H9 (cell line): ENCODE data around the gene DIAPH2. TPM values are rescaled to one million over a fixed set of nuclear protein-coding genes. Genes with fewer than 3 reads are reported as not detected.

Experiments used
- DNase-seq: peaks from one replicate; pipeline ENCODE4 v3.0.0-alpha.2; 2017
- H2AFZ ChIP-seq: one replicate; pipeline ENCODE4 v1.6.1; 2013; ENCODE audit warnings: mild to moderate bottlenecking, low read length, control low read depth, moderate library complexity
- H2AK5ac ChIP-seq: 2 replicates; pipeline ENCODE4 v1.6.1; 2013; ENCODE audit warnings: low read length, control low read depth, mixed read lengths; ENCODE audit not compliant: insufficient read length
- H2BK120ac ChIP-seq: one replicate; pipeline ENCODE4 v1.6.1; 2013; ENCODE audit warnings: low read depth, mild to moderate bottlenecking, low read length, control low read depth, inconsistent platforms; ENCODE audit not compliant: poor library complexity, severe bottlenecking
- H2BK12ac ChIP-seq: 2 replicates; pipeline ENCODE4 v1.6.1; 2013; ENCODE audit warnings: low read length, control low read depth, mixed read lengths, low read depth; ENCODE audit not compliant: insufficient read length
- H2BK15ac ChIP-seq: 2 replicates; pipeline ENCODE4 v1.6.1; 2013; ENCODE audit warnings: low read depth, low read length, control low read depth
- H2BK20ac ChIP-seq: one replicate; pipeline ENCODE4 v1.6.1; 2013; ENCODE audit warnings: low read depth, mild to moderate bottlenecking, low read length, control low read depth, inconsistent platforms; ENCODE audit not compliant: poor library complexity, severe bottlenecking
- H2BK5ac ChIP-seq: 2 replicates; pipeline ENCODE4 v1.6.1; 2013; ENCODE audit warnings: low read length, control low read depth, mixed read lengths; ENCODE audit not compliant: insufficient read length
- H3K14ac ChIP-seq: 2 replicates; pipeline ENCODE4 v1.6.1; 2013; ENCODE audit warnings: low read length, control low read depth; ENCODE audit not compliant: insufficient read depth
- H3K18ac ChIP-seq: 2 replicates; pipeline ENCODE4 v1.6.1; 2013; ENCODE audit warnings: low read depth, mild to moderate bottlenecking, mixed read lengths, low read length, control low read depth; ENCODE audit not compliant: insufficient read length
- H3K23ac ChIP-seq: 2 replicates; pipeline ENCODE4 v1.6.1; 2013; ENCODE audit warnings: low read length, control low read depth, mixed read lengths, low read depth; ENCODE audit not compliant: insufficient read length
- H3K23me2 ChIP-seq: 2 replicates; pipeline ENCODE4 v1.6.1; 2013; ENCODE audit warnings: low read depth, mild to moderate bottlenecking, mixed read lengths, low read length, control low read depth; ENCODE audit not compliant: insufficient read length, poor library complexity, severe bottlenecking
- H3K27ac ChIP-seq: 2 replicates; pipeline ENCODE4 v1.5.1; 2013; ENCODE audit warnings: low read length, control low read depth, mixed read lengths, low read depth; ENCODE audit not compliant: insufficient read length
- H3K27me3 ChIP-seq: 2 replicates; pipeline ENCODE4 v1.6.1; 2013; ENCODE audit warnings: low read length, control low read depth, inconsistent platforms; ENCODE audit not compliant: insufficient read depth
- H3K4ac ChIP-seq: 2 replicates; pipeline ENCODE4 v1.6.1; 2013; ENCODE audit warnings: low read depth, mild to moderate bottlenecking, control low read depth, inconsistent platforms, low read length, moderate library complexity
- H3K4me1 ChIP-seq: 2 replicates; pipeline ENCODE4 v1.6.1; 2013; ENCODE audit warnings: low read length, control low read depth, inconsistent platforms; ENCODE audit not compliant: insufficient read depth
- H3K4me2 ChIP-seq: 2 replicates; pipeline ENCODE4 v1.6.1; 2013; ENCODE audit warnings: low read length, control low read depth, mixed read lengths; ENCODE audit not compliant: insufficient read length, insufficient read depth
- H3K56ac ChIP-seq: 2 replicates; pipeline ENCODE4 v1.6.1; 2013; ENCODE audit warnings: low read depth, mild to moderate bottlenecking, mixed read lengths, low read length, control low read depth; ENCODE audit not compliant: insufficient read length
- H3K79me1 ChIP-seq: 2 replicates; pipeline ENCODE4 v1.6.1; 2013; ENCODE audit warnings: low read depth, mild to moderate bottlenecking, moderate library complexity, low read length, control low read depth, inconsistent platforms; ENCODE audit not compliant: insufficient read depth, poor library complexity, severe bottlenecking
- H3K79me2 ChIP-seq: 2 replicates; pipeline ENCODE4 v1.6.1; 2013; ENCODE audit warnings: low read length, control low read depth, inconsistent platforms; ENCODE audit not compliant: insufficient read depth
- H3K9ac ChIP-seq: 2 replicates; pipeline ENCODE4 v1.6.1; 2013; ENCODE audit warnings: low read length, control low read depth, mixed read lengths; ENCODE audit not compliant: insufficient read length; ENCODE audit errors: extremely low read depth
- H3K9me3 ChIP-seq: one replicate; pipeline ENCODE4 v1.6.1; 2013; ENCODE audit warnings: low read depth, low read length, inconsistent platforms; ENCODE audit not compliant: control insufficient read depth
- H3T11ph ChIP-seq: one replicate; pipeline ENCODE4 v1.6.1; 2013; ENCODE audit warnings: mild to moderate bottlenecking, low read length, control low read depth, inconsistent platforms
- H4K20me1 ChIP-seq: one replicate; pipeline ENCODE4 v1.6.1; 2013; ENCODE audit not compliant: control insufficient read depth, insufficient read length, insufficient read depth
- H4K5ac ChIP-seq: 2 replicates; pipeline ENCODE4 v1.6.1; 2013; ENCODE audit warnings: low read depth, mild to moderate bottlenecking, mixed read lengths, low read length, control low read depth; ENCODE audit not compliant: insufficient read length
- H4K8ac ChIP-seq: replicated peaks from 2 replicates; pipeline ENCODE4 v1.6.1; 2013; ENCODE audit warnings: low read length, control low read depth, mixed read lengths, low read depth; ENCODE audit not compliant: insufficient read length
- H4K91ac ChIP-seq: 2 replicates; pipeline ENCODE4 v1.6.1; 2013; ENCODE audit warnings: low read depth, mild to moderate bottlenecking, moderate library complexity, mixed read lengths, low read length, control low read depth; ENCODE audit not compliant: insufficient read length
- H3K27ac Mint-ChIP-seq, 3 experiments: 2 replicates in 2 of 3; 3 replicates in 1 of 3; pipeline ENCODE4 v1.8.0; 2020 to 2021; ENCODE audit warnings: mixed read lengths in 3 of 3, mild to moderate bottlenecking in 1 of 3, moderate library complexity in 1 of 3
- H3K27me3 Mint-ChIP-seq: 2 replicates; pipeline ENCODE4 v1.8.0; 2021; ENCODE audit warnings: low read depth, mild to moderate bottlenecking, moderate library complexity, mixed read lengths
- H3K36me3 Mint-ChIP-seq, 3 experiments: 2 replicates in 2 of 3; 3 replicates in 1 of 3; pipeline ENCODE4 v1.8.0; 2020 to 2021; ENCODE audit warnings: low read depth in 3 of 3, mixed read lengths in 3 of 3; ENCODE audit not compliant: insufficient read depth in 1 of 3
- H3K4me1 Mint-ChIP-seq, 2 experiments: 2 replicates each; pipeline ENCODE4 v1.8.0; 2020; ENCODE audit warnings: mixed read lengths in 2 of 2
- H3K4me3 Mint-ChIP-seq, 2 experiments: 2 replicates in 1 of 2; 3 replicates in 1 of 2; pipeline ENCODE4 v1.8.0; 2020 to 2021; ENCODE audit warnings: mild to moderate bottlenecking in 2 of 2, mixed read lengths in 2 of 2, moderate library complexity in 1 of 2
- H3K9me3 Mint-ChIP-seq, 2 experiments: 2 replicates in 1 of 2; 3 replicates in 1 of 2; pipeline ENCODE4 v1.8.0; 2020; ENCODE audit warnings: mild to moderate bottlenecking in 2 of 2, mixed read lengths in 2 of 2, moderate library complexity in 1 of 2
- whole genome bisulfite sequencing: extraction: QIAGEN DNeasy Blood & Tissue Kit; methylation state at CpG from one replicate; pipeline ENCODE4 v1.1.7; 2013; ENCODE audit warnings: missing lambda C conversion rate, low lambda C conversion rate, mixed read lengths; ENCODE audit not compliant: insufficient read length; ENCODE audit errors: extremely low coverage; 5-methylcytosine and 5-hydroxymethylcytosine counted together
- total RNA-seq: library from RNA; stranded (reverse); gene quantifications from 2 replicates; pipeline ENCODE4 v1.2.1, GENCODE V29; 2021
- TF ChIP-seq, protein P1 (sequence below): fragments of 200-600 bp; sonication (generic); conservative IDR thresholded peaks from 3 replicates; pipeline ENCODE4 v1.8.0; 2021; ENCODE audit warnings: antibody characterized with exemption, mild to moderate bottlenecking

The DIAPH2 gene
- total RNA-seq, 1 experiment from 2014 or later, result 45.4 TPM

DNA sequence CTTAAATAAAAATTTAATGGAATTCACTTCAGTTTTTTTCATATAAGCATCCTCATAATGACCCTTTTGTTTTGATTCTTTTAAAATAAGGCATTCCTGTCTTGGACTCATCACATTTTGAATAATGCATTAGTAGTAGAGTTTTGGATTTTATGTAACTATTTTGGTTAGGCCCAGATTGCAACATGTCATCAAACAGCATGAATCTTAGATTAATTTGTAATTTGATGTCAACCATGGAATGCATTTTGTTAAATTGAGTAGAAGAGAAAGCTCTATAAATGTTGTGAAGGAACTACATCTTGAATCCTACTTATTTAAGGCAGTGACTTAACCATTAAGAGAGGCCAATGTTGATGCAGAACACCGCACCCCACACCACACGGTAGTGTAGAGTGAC is 3.1 kb downstream of the DIAPH2 start:
- Histone ChIP-seq H2BK20ac (no peak overlapping the region), H2AK5ac (no peak overlapping the region), H2BK12ac (no peak overlapping the region), H3K4ac (no peak overlapping the region), H4K20me1 (no peaks in the 10 kb centered on the region), H3K4me2 (no peak overlapping the region), H4K8ac (no peak overlapping the region), H3K9me3 (no peaks in the 10 kb centered on the region), H3K4me1 (peaks cover 4% of the 10 kb centered on the region; the same call in 1 of the 2 replicates), H3K9ac (no peak overlapping the region), H3K18ac (no peak overlapping the region), H2BK5ac (no peak overlapping the region), H3K79me2 (no peaks in the 10 kb centered on the region), H4K91ac (no peak overlapping the region), H3K27ac (no peak overlapping the region), H2AFZ (no peak overlapping the region), H3K14ac (no peak overlapping the region), H3K56ac (no peak overlapping the region), H3K27me3 (no peaks in the 10 kb centered on the region; the same call in 1 of the 2 replicates), H2BK15ac (no peak overlapping the region), H3K23me2 (peaks cover 7% of the 10 kb centered on the region), H4K5ac (no peak overlapping the region), H3K79me1 (no peaks in the 10 kb centered on the region), H3K23ac (no peak overlapping the region), H3T11ph (no peak overlapping the region), H2BK120ac (no peak overlapping the region)
- no CpG with 5 or more reads among the region's 2 CpGs for WGBS
- TF ChIP-seq, protein P1, sequence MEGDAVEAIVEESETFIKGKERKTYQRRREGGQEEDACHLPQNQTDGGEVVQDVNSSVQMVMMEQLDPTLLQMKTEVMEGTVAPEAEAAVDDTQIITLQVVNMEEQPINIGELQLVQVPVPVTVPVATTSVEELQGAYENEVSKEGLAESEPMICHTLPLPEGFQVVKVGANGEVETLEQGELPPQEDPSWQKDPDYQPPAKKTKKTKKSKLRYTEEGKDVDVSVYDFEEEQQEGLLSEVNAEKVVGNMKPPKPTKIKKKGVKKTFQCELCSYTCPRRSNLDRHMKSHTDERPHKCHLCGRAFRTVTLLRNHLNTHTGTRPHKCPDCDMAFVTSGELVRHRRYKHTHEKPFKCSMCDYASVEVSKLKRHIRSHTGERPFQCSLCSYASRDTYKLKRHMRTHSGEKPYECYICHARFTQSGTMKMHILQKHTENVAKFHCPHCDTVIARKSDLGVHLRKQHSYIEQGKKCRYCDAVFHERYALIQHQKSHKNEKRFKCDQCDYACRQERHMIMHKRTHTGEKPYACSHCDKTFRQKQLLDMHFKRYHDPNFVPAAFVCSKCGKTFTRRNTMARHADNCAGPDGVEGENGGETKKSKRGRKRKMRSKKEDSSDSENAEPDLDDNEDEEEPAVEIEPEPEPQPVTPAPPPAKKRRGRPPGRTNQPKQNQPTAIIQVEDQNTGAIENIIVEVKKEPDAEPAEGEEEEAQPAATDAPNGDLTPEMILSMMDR, result no peak
- no peak for DNase-seq
- H3K4me3 Mint-ChIP-seq, result no peak overlapping the region
- peaks cover 21% of the 10 kb centered on the region for H3K27me3 Mint-ChIP-seq
- H3K9me3 Mint-ChIP-seq, result no peaks in the 10 kb centered on the region
- peaks cover 54 to 78% of the 10 kb centered on the region in 2 experiments for H3K4me1 Mint-ChIP-seq
- peaks cover 0 to 3% (median 0%) of the 10 kb centered on the region in 3 experiments; a peak in 2 of 7 replicates for H3K36me3 Mint-ChIP-seq
- H3K27ac Mint-ChIP-seq, result no peak overlapping the region
